Endothelial cell of umbilical vein (primary cell): ENCODE data around the gene POLR3B. TPM values are rescaled to one million over a fixed set of nuclear protein-coding genes. Genes with fewer than 3 reads are reported as not detected.
A peak's percentile ranks its signal among the peaks of the same experiment; 100 is the strongest.

ENCODE experiments used
- BruUV-seq: library from RNA; stranded (reverse); fragments of 400-500 nt; replicated peaks from 2 replicates; lab custom pipeline; 2021; lab: Mats Ljungman, UMichigan
- CTCF ChIA-PET: fragments of 300-600, 350-600 bp; sonication (Branson Sonifier 250); formaldehyde crosslinking; loops from one replicate; lab custom pipeline; 2021; ENCODE audit warnings: antibody characterized with exemption, inconsistent platforms; lab: Charles Lee
- POLR2A ChIA-PET: fragments of 300-600, 350-600 bp; sonication (Branson Sonifier 250); formaldehyde crosslinking; loops from one replicate; lab custom pipeline; 2021; ENCODE audit warnings: antibody characterized with exemption, inconsistent platforms; lab: Charles Lee
- DNase-seq: peaks from one replicate; pipeline ENCODE4 v3.0.0-alpha.2; 2011; ENCODE audit warnings: low read depth, low spot score
- FAIRE-seq: peaks from 2 replicates; lab custom pipeline; 2011; peaks lifted over from hg19 to GRCh38; lab: Jason Lieb, UNC
- H2AFZ ChIP-seq: 2 replicates; pipeline ENCODE4 v1.6.0; 2012; ENCODE audit warnings: low read depth, low read length, control low read depth, inconsistent platforms
- H3K27ac ChIP-seq: 2 replicates; pipeline ENCODE4 v1.5.1; 2011; ENCODE audit warnings: low read depth, mild to moderate bottlenecking, control low read depth, low read length, moderate library complexity; ENCODE audit not compliant: insufficient read depth
- H3K27me3 ChIP-seq, 2 experiments: 2 replicates each; pipeline versions ENCODE4 v1.6.0 to v1.6.1; 2011; ENCODE audit warnings: low read length in 2 of 2, mixed read lengths in 1 of 2; ENCODE audit not compliant: control insufficient read depth in 2 of 2, insufficient read depth in 2 of 2
- H3K36me3 ChIP-seq, 2 experiments: 2 replicates in 1 of 2; 3 replicates in 1 of 2; pipeline ENCODE4 v1.5.1; 2011; ENCODE audit warnings: low read length in 2 of 2, mild to moderate bottlenecking in 1 of 2, moderate library complexity in 1 of 2; ENCODE audit not compliant: control insufficient read depth in 2 of 2, insufficient read depth in 2 of 2; ENCODE audit errors: extremely low read depth in 1 of 2
- H3K4me1 ChIP-seq: 3 replicates; pipeline ENCODE4 v1.5.1; 2011; ENCODE audit warnings: mild to moderate bottlenecking, low read length; ENCODE audit not compliant: control insufficient read depth, insufficient read depth; ENCODE audit errors: extremely low read depth
- H3K4me2 ChIP-seq: 2 replicates; pipeline ENCODE4 v1.6.1; 2011; ENCODE audit warnings: low read length, control low read depth, mixed read lengths; ENCODE audit not compliant: insufficient read depth
- H3K4me3 ChIP-seq, 3 experiments: fragments of 200-600 bp in 1 of 3; sonication (generic), shearing (Covaris generic) in 1 of 3; replicated peaks in 1 of 3; 2 replicates each; pipeline ENCODE4 v1.5.1; 2011 to 2016; ENCODE audit warnings: control low read depth in 3 of 3, low read length in 3 of 3, mild to moderate bottlenecking in 2 of 3, inconsistent platforms in 1 of 3, low read depth in 1 of 3, moderate library complexity in 1 of 3; ENCODE audit not compliant: insufficient read depth in 1 of 3
- H3K79me2 ChIP-seq: 2 replicates; pipeline ENCODE4 v1.6.0; 2012; ENCODE audit warnings: low read length, inconsistent platforms; ENCODE audit not compliant: control insufficient read depth, insufficient read depth
- H3K9ac ChIP-seq: replicated peaks from 2 replicates; pipeline ENCODE3; 2011; ENCODE audit warnings: low read length, control low read depth; ENCODE audit not compliant: insufficient read depth; ENCODE audit errors: extremely low read depth
- H3K9me1 ChIP-seq: replicated peaks from 3 replicates; pipeline ENCODE4 v1.6.0; 2011; ENCODE audit warnings: mild to moderate bottlenecking, low read length; ENCODE audit not compliant: control insufficient read depth, insufficient read depth; ENCODE audit errors: extremely low read depth
- H3K9me3 ChIP-seq: replicated peaks from 2 replicates; pipeline ENCODE4 v1.5.1; 2012; ENCODE audit warnings: low read length, inconsistent platforms; ENCODE audit not compliant: control insufficient read depth, insufficient read depth
- H4K20me1 ChIP-seq: replicated peaks from 2 replicates; pipeline ENCODE3; 2011; ENCODE audit warnings: mild to moderate bottlenecking, low read length; ENCODE audit not compliant: control insufficient read depth, insufficient read depth; ENCODE audit errors: extremely low read depth
- CTCF ChIP-seq, 2 donors: IDR thresholded peaks; 1 replicate in 1 of 2; 2 replicates in 1 of 2; pipeline ENCODE4 v1.5.1; 2011; ENCODE audit warnings: low read length in 2 of 2, mild to moderate bottlenecking in 2 of 2, moderate library complexity in 2 of 2, control low read depth in 1 of 2, inconsistent platforms in 1 of 2, low read depth in 1 of 2; ENCODE audit not compliant: insufficient read depth in 1 of 2; ENCODE audit errors: extremely low read depth in 1 of 2
- EZH2 ChIP-seq: IDR thresholded peaks from 2 replicates; pipeline ENCODE4 v1.6.1; 2012; ENCODE audit warnings: borderline replicate concordance, low read depth, mild to moderate bottlenecking, moderate library complexity, low read length, inconsistent platforms; ENCODE audit not compliant: severe bottlenecking
- FOS ChIP-seq: IDR thresholded peaks from 2 replicates; pipeline ENCODE4 v1.6.1; 2011; ENCODE audit warnings: mild to moderate bottlenecking, low read length, moderate library complexity, borderline replicate concordance; ENCODE audit not compliant: insufficient read depth
- GATA2 ChIP-seq: IDR thresholded peaks from 2 replicates; pipeline ENCODE4 v1.7.0; 2011; ENCODE audit warnings: low read depth, mild to moderate bottlenecking, moderate library complexity, mixed read lengths, low read length; ENCODE audit not compliant: insufficient read length, insufficient read depth
- JUN ChIP-seq: IDR thresholded peaks from 2 replicates; pipeline ENCODE4 v1.6.1; 2011; ENCODE audit warnings: borderline replicate concordance, low read depth; ENCODE audit not compliant: insufficient read length, insufficient read depth
- MAX ChIP-seq: IDR thresholded peaks from 2 replicates; pipeline ENCODE4 v1.6.1; 2011; ENCODE audit not compliant: insufficient read depth, insufficient read length
- MYC ChIP-seq: IDR thresholded peaks from one replicate; pipeline ENCODE4 v1.6.1; 2011; ENCODE audit warnings: mild to moderate bottlenecking, low read depth, low read length
- POLR2A ChIP-seq: IDR thresholded peaks from 2 replicates; pipeline ENCODE4 v1.6.1; 2012; ENCODE audit warnings: low read depth, mild to moderate bottlenecking, control low read depth, low read length
- POLR2AphosphoS5 ChIP-seq: IDR thresholded peaks from 2 replicates; pipeline ENCODE4 v1.6.1; 2012; ENCODE audit warnings: low read depth, mild to moderate bottlenecking, control low read depth, low read length, moderate library complexity; ENCODE audit not compliant: insufficient read depth
- dilution Hi-C: fragments of 300-500 bp; cut with MboI; formaldehyde crosslinking; loops from one replicate; pipeline ENCODE4 v1.15.0; 2019; ENCODE audit warnings: low sequenced_read_pairs; ENCODE audit not compliant: extremely low pct_ligation_motif_present
- intact Hi-C: fragments of 100-400 bp; cut with micrococcal nuclease; formaldehyde crosslinking; loops from one replicate; pipeline ENCODE4 v1.10.0; 2022
- polyA plus RNA-seq, 4 experiments: library from polyadenylated mRNA; depleted of rRNA in 3 of 4; stranded (reverse) in 3 of 4; unstranded in 1 of 4; fragments of >200 nt; gene quantifications; 2 replicates each; pipeline versions ENCODE4 v1.2.1 to v1.2.3, GENCODE V29; 2011 to 2012; ENCODE audit warnings: missing spikeins in 1 of 4
- total RNA-seq: library from RNA; stranded (reverse); gene quantifications from 2 replicates; pipeline ENCODE4 v1.2.3, GENCODE V29; 2021

POLR3B gene
- total and polyA plus RNA-seq, 2 donors (not counting 3 experiments of a cell fraction or from before 2014, with no cell fraction given), result 6.0 to 12.3 TPM

GRCh38 chr12:106428384-106428783, 70.8 kb downstream of the POLR3B start:
- H3K27ac ChIP-seq, result no peak overlapping the region
- no peaks in the 10 kb centered on the region for H3K36me3 ChIP-seq
- H3K27me3 ChIP-seq, result no peaks in the 10 kb centered on the region
- peak; percentile 44 for DNase-seq
- no peaks in the 10 kb centered on the region for H3K9me1 ChIP-seq
- no peak overlapping the region for H3K4me3 ChIP-seq
- H2AFZ ChIP-seq, result no peak overlapping the region
- dilution Hi-C loops (no loop called here), intact Hi-C loops (no loop called here)
- no peaks in the 10 kb centered on the region for H3K9me3 ChIP-seq
- CTCF ChIA-PET, result interaction anchor here (0.8 to 1.4 kb wide), 2 partner anchors 9 to 11 kb away, joined by 3 to 4 read pairs; no protein-coding TSS in a partner anchor
- no peaks in the 10 kb centered on the region for H3K79me2 ChIP-seq
- H3K9ac ChIP-seq, result no peak overlapping the region
- BruUV-seq, result no TSS peak
- TF ChIP-seq MAX (no peak), JUN (no peak), EZH2 (no peak), POLR2AphosphoS5 (no peak), CTCF (IDR thresholded peaks at IDR 0.05; ENCODE audit: extremely low read depth in 1 of 2, insufficient read depth in 1 of 2, low read depth in 1 of 2, low read length in 2 of 2) (no peak), MYC (no peak), FOS (no peak), POLR2A (no peak), GATA2 (no peak)
- no peak for FAIRE-seq
- H3K4me2 ChIP-seq, result no peak overlapping the region
- POLR2A ChIA-PET, result no interaction called here
- H3K4me1 ChIP-seq, result no peaks in the 10 kb centered on the region
- H4K20me1 ChIP-seq, result no peaks in the 10 kb centered on the region
